Breast epithelium (tissue), 4 donors: ENCODE measurements around the gene NOS1AP. TPM values are rescaled to one million over a fixed set of nuclear protein-coding genes. Genes with fewer than 3 reads are reported as not detected.
A peak's percentile ranks its signal among the peaks of the same experiment; 100 is the strongest.

ENCODE experiments used
- DNase-seq, 2 donors: peaks; one replicate each; pipeline ENCODE4 v3.0.0-alpha.2; 2019; ENCODE audit warnings: low spot score in 2 of 2
- H3K27ac ChIP-seq, 2 donors: fragments of 200-600 bp; sonication (generic) in 1 of 2; one replicate each; pipeline ENCODE4 v1.5.1; 2016 to 2019; ENCODE audit warnings: mild to moderate bottlenecking in 1 of 2
- H3K27me3 ChIP-seq, 2 donors: fragments of 200-600 bp; sonication (generic) in 1 of 2; one replicate each; pipeline versions ENCODE4 v1.5.1 to v1.6.0; 2017 to 2019; ENCODE audit warnings: control low read depth in 1 of 2, mild to moderate bottlenecking in 1 of 2
- H3K36me3 ChIP-seq: fragments of 200-600 bp; one replicate; pipeline ENCODE4 v1.5.1; 2019
- H3K4me1 ChIP-seq, 2 donors: fragments of 200-600 bp; sonication (generic); one replicate each; pipeline ENCODE4 v1.5.1; 2016 to 2019; ENCODE audit warnings: control low read depth in 1 of 2
- H3K4me3 ChIP-seq, 3 donors: fragments of 200-600 bp; sonication (generic); 1 replicate in 2 of 3; 2 replicates in 1 of 3; pipeline ENCODE4 v1.5.1; 2016 to 2019; ENCODE audit warnings: mild to moderate bottlenecking in 3 of 3, moderate library complexity in 2 of 3
- H3K9me3 ChIP-seq, 2 donors: fragments of 200-600 bp; sonication (generic) in 1 of 2; one replicate each; pipeline ENCODE4 v1.5.1; 2016 to 2019; ENCODE audit warnings: control low read depth in 1 of 2
- CTCF ChIP-seq, 3 donors: fragments of 450-650 bp; IDR thresholded peaks; one replicate each; pipeline ENCODE4 v1.5.1; 2016 to 2017; ENCODE audit warnings: antibody characterized with exemption in 3 of 3, mild to moderate bottlenecking in 3 of 3, moderate library complexity in 3 of 3
- POLR2A ChIP-seq: fragments of 450-650 bp; IDR thresholded peaks from one replicate; pipeline ENCODE4 v1.6.1; 2016; ENCODE audit warnings: antibody characterized with exemption, mild to moderate bottlenecking, moderate library complexity
- POLR2AphosphoS5 ChIP-seq, 3 donors: sonication (generic); formaldehyde crosslinking; IDR thresholded peaks; one replicate each; pipeline ENCODE4 v1.6.1; 2017; ENCODE audit warnings: antibody characterized with exemption in 3 of 3
- intact Hi-C: fragments of 100-400 bp; cut with DNase I; formaldehyde crosslinking; loops from one replicate; pipeline ENCODE4 v1.15.1; 2023; ENCODE audit warnings: low total_unique reads
- total RNA-seq, 3 donors: library from RNA; depleted of rRNA; stranded (reverse); fragments of >200 nt; gene quantifications; one replicate each; pipeline ENCODE4 v1.1.0, GENCODE V29; 2016

Gene NOS1AP
- total RNA-seq, 3 donors from 2014 or later, result 2.2 to 17.6 (median 11.8) TPM

- TF ChIP-seq POLR2AphosphoS5 (IDR thresholded peaks at IDR 0.05) (no peak), CTCF (IDR thresholded peaks at IDR 0.05) (no peak), POLR2A (no peak)
Measured at GRCh38 chr1:162216604-162217003, 147.1 kb downstream of the NOS1AP start.

GRCh38 chr1:162217706-162218105, 148.2 kb downstream of the NOS1AP start:
- H3K36me3 ChIP-seq, result no peaks in the 10 kb centered on the region
- TF ChIP-seq POLR2A (no peak), CTCF (IDR thresholded peaks at IDR 0.05) (no peak), POLR2AphosphoS5 (IDR thresholded peaks at IDR 0.05) (no peak)
- no peaks in the 10 kb centered on the region for H3K27me3 ChIP-seq
- H3K4me3 ChIP-seq, result no peak overlapping the region
- intact Hi-C loops, result no loop called here
- H3K27ac ChIP-seq, result peak overlapping the region; percentile 15 to 48
- no peak for DNase-seq
- peaks cover 0 to 23% of the 10 kb centered on the region in 2 donors for H3K4me1 ChIP-seq
- H3K9me3 ChIP-seq, result no peaks in the 10 kb centered on the region

More at GRCh38 chr1:162216604-162217003, 147.1 kb downstream of the NOS1AP start:
- Histone ChIP-seq H3K4me1 (peaks cover 0 to 26% of the 10 kb centered on the region in 2 donors), H3K9me3 (no peaks in the 10 kb centered on the region), H3K36me3 (no peaks in the 10 kb centered on the region), H3K27me3 (no peaks in the 10 kb centered on the region), H3K27ac (peak overlapping the region in 1 of 2 donors; percentile 73), H3K4me3 (no peak overlapping the region)
- DNase-seq, result no peak
- intact Hi-C loops, result no loop called here

GRCh38 chr1:162218546-162218945, 149.1 kb downstream of the NOS1AP start:
- H3K27ac ChIP-seq, result peak overlapping the region; percentile 10 to 48
- no peaks in the 10 kb centered on the region for H3K27me3 ChIP-seq
- peaks cover 0 to 18% of the 10 kb centered on the region in 2 donors for H3K4me1 ChIP-seq
- H3K36me3 ChIP-seq, result no peaks in the 10 kb centered on the region
- TF ChIP-seq CTCF (IDR thresholded peaks at IDR 0.05) (no peak), POLR2A (no peak), POLR2AphosphoS5 (IDR thresholded peaks at IDR 0.05) (no peak)
- H3K9me3 ChIP-seq, result no peaks in the 10 kb centered on the region
- DNase-seq, result no peak
- intact Hi-C loops, result no loop called here
- H3K4me3 ChIP-seq, result no peak overlapping the region

GRCh38 chr1:162218975-162219374, 149.5 kb downstream of the NOS1AP start:
- Histone ChIP-seq H3K27me3 (no peaks in the 10 kb centered on the region), H3K36me3 (no peaks in the 10 kb centered on the region), H3K4me1 (peaks cover 0 to 18% of the 10 kb centered on the region in 2 donors), H3K27ac (peak overlapping the region in 1 of 2 donors; percentile 54), H3K9me3 (no peaks in the 10 kb centered on the region), H3K4me3 (no peak overlapping the region)
- TF ChIP-seq CTCF (IDR thresholded peaks at IDR 0.05) (no peak), POLR2AphosphoS5 (IDR thresholded peaks at IDR 0.05) (no peak), POLR2A (no peak)
- DNase-seq, result no peak
- intact Hi-C loops, result loop anchor here (1.0 kb wide), 1 partner anchor 21 kb away; no protein-coding TSS in a partner anchor

- Histone ChIP-seq H3K27me3 (no peaks in the 10 kb centered on the region), H3K4me3 (no peak overlapping the region), H3K4me1 (peaks cover 0 to 13% of the 10 kb centered on the region in 2 donors), H3K27ac (peak overlapping the region in 1 of 2 donors; percentile 54), H3K36me3 (no peaks in the 10 kb centered on the region), H3K9me3 (no peaks in the 10 kb centered on the region)
- no peak for TF ChIP-seq POLR2A
- TF ChIP-seq POLR2AphosphoS5 (IDR thresholded peaks at IDR 0.05), result no peak
- no peak for TF ChIP-seq CTCF (IDR thresholded peaks at IDR 0.05)
- intact Hi-C loops, result loop anchor here (1.0 kb wide), 1 partner anchor 21 kb away; no protein-coding TSS in a partner anchor
- no peak for DNase-seq
Measured at GRCh38 chr1:162219461-162219860, 150.0 kb downstream of the NOS1AP start.
